DOHH2 (cell line): ENCODE measurements around the gene GAMT.

Source experiments
- H3F3A ChIP-seq: fragments of 200-600 bp; sonication (generic), shearing (Covaris generic); 2 replicates; pipeline ENCODE4 v1.6.0; 2016; ENCODE audit warnings: antibody characterized with exemption, mild to moderate bottlenecking; ENCODE audit not compliant: control insufficient read depth, insufficient read depth
- H3K27ac ChIP-seq: fragments of 200-600 bp; sonication (generic); 2 replicates; pipeline ENCODE4 v1.5.1; 2014; ENCODE audit warnings: low read depth, mild to moderate bottlenecking, low read length, moderate library complexity
- H3K27me3 ChIP-seq: fragments of 200-600 bp; sonication (generic); 2 replicates; pipeline ENCODE4 v1.6.1; 2014; ENCODE audit warnings: mild to moderate bottlenecking, low read length, mixed read lengths; ENCODE audit not compliant: control insufficient read depth
- H3K36me3 ChIP-seq: fragments of 200-600 bp; sonication (generic); 2 replicates; pipeline ENCODE4 v1.6.1; 2014; ENCODE audit warnings: mild to moderate bottlenecking, low read length, moderate library complexity, mixed read lengths; ENCODE audit not compliant: control insufficient read depth
- H3K4me1 ChIP-seq: fragments of 200-600 bp; sonication (generic); 2 replicates; pipeline ENCODE4 v1.6.1; 2014; ENCODE audit warnings: mild to moderate bottlenecking, low read length, mixed read lengths; ENCODE audit not compliant: control insufficient read depth
- H3K4me2 ChIP-seq: fragments of 200-600 bp; sonication (generic); 2 replicates; pipeline ENCODE4 v1.6.0; 2014; ENCODE audit warnings: mild to moderate bottlenecking, low read length, moderate library complexity
- H3K4me3 ChIP-seq: fragments of 200-600 bp; sonication (generic); 2 replicates; pipeline ENCODE4 v1.5.1; 2014; ENCODE audit warnings: mild to moderate bottlenecking, low read length, mixed read lengths
- H3K79me2 ChIP-seq: fragments of 200-600 bp; sonication (generic); 2 replicates; pipeline ENCODE4 v1.6.1; 2014; ENCODE audit warnings: mild to moderate bottlenecking, low read length, mixed read lengths; ENCODE audit not compliant: control insufficient read depth
- H3K9me2 ChIP-seq: fragments of 200-600 bp; sonication (generic); replicated peaks from 2 replicates; pipeline ENCODE4 v1.6.1; 2014; ENCODE audit warnings: mild to moderate bottlenecking, low read length, mixed read lengths; ENCODE audit not compliant: control insufficient read depth
- H3K9me3 ChIP-seq: fragments of 200-600 bp; sonication (generic); 2 replicates; pipeline ENCODE4 v1.6.1; 2014; ENCODE audit warnings: antibody characterized with exemption, low read length, mixed read lengths; ENCODE audit not compliant: control insufficient read depth, insufficient read depth
- H4K20me1 ChIP-seq: fragments of 200-600 bp; sonication (generic); 2 replicates; pipeline ENCODE4 v1.6.0; 2014; ENCODE audit warnings: low read depth, mild to moderate bottlenecking, antibody characterized with exemption, low read length, moderate library complexity; ENCODE audit not compliant: control insufficient read depth, insufficient read depth
- EZH2phosphoT487 ChIP-seq: fragments of 200-600 bp; sonication (generic); IDR thresholded peaks from 2 replicates; pipeline ENCODE4 v1.6.1; 2017; ENCODE audit warnings: borderline replicate concordance, mild to moderate bottlenecking, antibody characterized with exemption, low read length, moderate library complexity, mixed read lengths
- TF ChIP-seq, protein P1 (sequence below): fragments of 200-600 bp; sonication (generic); IDR thresholded peaks from one replicate; pipeline ENCODE4 v1.5.1; 2014; ENCODE audit warnings: antibody characterized with exemption, mild to moderate bottlenecking, low read depth, low read length; ENCODE audit not compliant: poor library complexity, severe bottlenecking

GAMT gene

DNA sequence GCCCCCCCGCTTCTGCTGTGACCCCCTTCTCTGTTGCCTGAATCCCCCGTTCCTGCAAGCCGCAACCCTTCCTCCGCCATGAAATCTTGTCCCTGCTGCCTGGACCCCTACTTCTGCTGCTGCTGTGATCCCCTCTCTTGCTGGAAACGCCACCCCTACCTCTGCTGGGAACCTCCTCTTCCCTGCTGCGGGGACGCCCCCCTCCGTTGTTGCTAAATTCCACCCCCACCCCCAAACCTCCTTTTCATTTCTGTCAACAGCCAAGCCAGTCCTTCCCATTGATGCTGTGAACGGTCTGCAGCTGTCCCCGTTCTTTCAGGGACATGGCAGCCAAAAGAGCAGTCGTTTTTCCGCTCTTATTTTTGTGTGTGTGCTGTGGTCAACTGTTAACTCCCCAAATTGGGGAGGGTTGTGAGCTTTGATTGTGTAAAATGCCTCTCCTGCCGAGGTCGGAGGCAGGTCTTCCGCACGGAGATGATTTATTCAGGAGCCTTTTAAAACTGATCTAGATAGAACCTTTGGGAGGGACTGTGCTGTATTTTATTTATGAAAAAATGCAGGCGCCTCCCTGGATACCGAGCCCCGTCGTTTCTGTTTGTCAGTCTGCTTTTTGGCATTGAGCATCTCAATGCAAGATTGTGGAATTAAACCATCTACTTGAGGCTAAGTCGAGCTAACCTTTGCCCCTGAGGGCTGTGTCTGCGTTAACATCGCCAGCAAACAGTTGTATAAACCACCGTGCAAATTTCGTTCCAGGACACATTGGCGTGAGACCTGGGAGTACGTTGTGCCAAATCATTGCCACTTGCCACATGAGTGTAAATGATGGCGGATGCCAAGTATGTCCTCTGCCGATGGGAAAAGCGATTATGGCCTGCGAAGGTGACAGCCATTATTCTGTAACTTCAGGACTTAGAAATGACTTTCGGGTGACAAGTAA lies 45.5 kb downstream of the GAMT start:
- Histone ChIP-seq H3K9me2 (no peaks in the 10 kb centered on the region), H3K9me3 (no peaks in the 10 kb centered on the region), H3K4me1 (peaks cover 18% of the 10 kb centered on the region), H3K36me3 (peaks cover 45% of the 10 kb centered on the region), H3K79me2 (peaks cover 15% of the 10 kb centered on the region), H3K4me2 (peak overlapping the region; percentile 94), H3K4me3 (peak overlapping the region; percentile 83), H3K27me3 (no peaks in the 10 kb centered on the region), H4K20me1 (no peaks in the 10 kb centered on the region), H3K27ac (no peak overlapping the region), H3F3A (peaks cover 8% of the 10 kb centered on the region; the same call in 1 of the 2 replicates)
- TF ChIP-seq, protein P1, sequence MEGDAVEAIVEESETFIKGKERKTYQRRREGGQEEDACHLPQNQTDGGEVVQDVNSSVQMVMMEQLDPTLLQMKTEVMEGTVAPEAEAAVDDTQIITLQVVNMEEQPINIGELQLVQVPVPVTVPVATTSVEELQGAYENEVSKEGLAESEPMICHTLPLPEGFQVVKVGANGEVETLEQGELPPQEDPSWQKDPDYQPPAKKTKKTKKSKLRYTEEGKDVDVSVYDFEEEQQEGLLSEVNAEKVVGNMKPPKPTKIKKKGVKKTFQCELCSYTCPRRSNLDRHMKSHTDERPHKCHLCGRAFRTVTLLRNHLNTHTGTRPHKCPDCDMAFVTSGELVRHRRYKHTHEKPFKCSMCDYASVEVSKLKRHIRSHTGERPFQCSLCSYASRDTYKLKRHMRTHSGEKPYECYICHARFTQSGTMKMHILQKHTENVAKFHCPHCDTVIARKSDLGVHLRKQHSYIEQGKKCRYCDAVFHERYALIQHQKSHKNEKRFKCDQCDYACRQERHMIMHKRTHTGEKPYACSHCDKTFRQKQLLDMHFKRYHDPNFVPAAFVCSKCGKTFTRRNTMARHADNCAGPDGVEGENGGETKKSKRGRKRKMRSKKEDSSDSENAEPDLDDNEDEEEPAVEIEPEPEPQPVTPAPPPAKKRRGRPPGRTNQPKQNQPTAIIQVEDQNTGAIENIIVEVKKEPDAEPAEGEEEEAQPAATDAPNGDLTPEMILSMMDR = no peak
- no peak for TF ChIP-seq EZH2phosphoT487

DNA sequence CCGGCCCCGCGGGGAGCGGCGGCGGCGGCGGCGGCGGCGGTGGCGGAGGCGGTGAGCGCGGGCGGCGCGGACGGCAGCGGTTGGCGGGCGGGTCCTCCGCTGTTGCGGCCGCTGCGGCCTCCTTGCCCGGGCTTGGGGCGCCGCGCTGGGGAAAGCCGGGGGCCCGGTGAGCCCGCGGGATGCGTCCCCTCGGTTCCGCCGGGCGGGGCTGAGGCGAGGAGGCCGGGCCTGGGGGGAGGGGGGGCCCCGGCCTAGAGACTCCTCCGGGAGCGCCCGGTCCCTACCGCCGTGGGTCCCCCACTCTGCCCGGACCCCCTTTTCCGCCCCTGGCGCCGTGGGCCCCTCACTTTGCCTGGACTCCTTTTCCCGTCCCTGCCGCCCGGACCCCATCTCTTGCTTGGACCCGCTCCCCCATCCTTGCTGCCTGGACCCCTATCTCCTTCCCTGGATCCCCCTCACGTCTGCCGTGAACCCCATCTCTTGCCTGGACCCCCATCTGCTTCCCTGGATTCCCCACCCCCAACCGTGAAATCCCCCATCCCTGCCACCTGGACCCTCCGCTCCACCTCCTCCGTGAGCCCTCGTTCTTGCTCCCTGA lies 46.3 kb downstream of the GAMT start:
- TF ChIP-seq, protein P1 = no peak
- no peak for TF ChIP-seq EZH2phosphoT487
- Histone ChIP-seq H3K36me3 (peaks cover 39% of the 10 kb centered on the region), H3F3A (peaks cover 8% of the 10 kb centered on the region; the same call in 1 of the 2 replicates), H3K4me3 (peak overlapping the region; percentile 83), H3K4me1 (peaks cover 18% of the 10 kb centered on the region), H3K9me3 (no peaks in the 10 kb centered on the region), H3K4me2 (peak overlapping the region; percentile 94), H3K27ac (no peak overlapping the region), H3K9me2 (no peaks in the 10 kb centered on the region), H3K79me2 (peaks cover 15% of the 10 kb centered on the region), H3K27me3 (no peaks in the 10 kb centered on the region), H4K20me1 (no peaks in the 10 kb centered on the region)

DNA sequence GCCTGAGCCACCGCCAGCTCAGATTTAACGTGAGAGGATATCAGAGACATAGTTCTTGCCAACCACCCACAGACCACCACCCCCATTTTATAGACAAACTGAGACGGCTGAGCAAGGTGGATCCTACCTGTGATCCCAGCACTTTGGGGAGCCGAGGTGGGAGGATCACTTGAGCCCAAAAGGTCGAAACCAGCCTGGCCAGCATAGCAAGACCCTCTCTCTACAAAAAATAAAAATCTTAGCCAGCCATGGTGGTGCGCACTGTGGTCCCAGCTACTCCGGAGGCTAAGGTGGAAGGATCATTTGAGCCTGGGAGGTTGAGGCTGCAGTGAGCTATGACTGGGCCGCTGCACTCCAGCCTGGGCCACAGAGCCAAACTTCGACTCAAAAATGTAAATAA lies 48.2 kb downstream of the GAMT start:
- no peak overlapping the region for H3K4me3 ChIP-seq
- H3K27ac ChIP-seq = no peak overlapping the region
- peaks cover 21% of the 10 kb centered on the region for H3K36me3 ChIP-seq
- no peaks in the 10 kb centered on the region for H3K9me3 ChIP-seq
- no peaks in the 10 kb centered on the region for H3K27me3 ChIP-seq
- H4K20me1 ChIP-seq = no peaks in the 10 kb centered on the region
- H3K4me1 ChIP-seq = peaks cover 18% of the 10 kb centered on the region
- no peaks in the 10 kb centered on the region for H3K9me2 ChIP-seq
- H3K4me2 ChIP-seq = no peak overlapping the region
- TF ChIP-seq, protein P1 = no peak
- no peak for TF ChIP-seq EZH2phosphoT487
- peaks cover 15% of the 10 kb centered on the region for H3K79me2 ChIP-seq
- H3F3A ChIP-seq = peaks cover 8% of the 10 kb centered on the region; the same call in 1 of the 2 replicates
